NCI-H446 (cell line): ENCODE measurements around the gene ATXN7.
A peak's percentile ranks its signal among the peaks of the same experiment; 100 is the strongest.

Source experiments
- DNase-seq, 2 experiments: peaks; one replicate each; lab custom pipeline; 2025; lab: John Stamatoyannopoulos, UW

Gene ATXN7

DNA sequence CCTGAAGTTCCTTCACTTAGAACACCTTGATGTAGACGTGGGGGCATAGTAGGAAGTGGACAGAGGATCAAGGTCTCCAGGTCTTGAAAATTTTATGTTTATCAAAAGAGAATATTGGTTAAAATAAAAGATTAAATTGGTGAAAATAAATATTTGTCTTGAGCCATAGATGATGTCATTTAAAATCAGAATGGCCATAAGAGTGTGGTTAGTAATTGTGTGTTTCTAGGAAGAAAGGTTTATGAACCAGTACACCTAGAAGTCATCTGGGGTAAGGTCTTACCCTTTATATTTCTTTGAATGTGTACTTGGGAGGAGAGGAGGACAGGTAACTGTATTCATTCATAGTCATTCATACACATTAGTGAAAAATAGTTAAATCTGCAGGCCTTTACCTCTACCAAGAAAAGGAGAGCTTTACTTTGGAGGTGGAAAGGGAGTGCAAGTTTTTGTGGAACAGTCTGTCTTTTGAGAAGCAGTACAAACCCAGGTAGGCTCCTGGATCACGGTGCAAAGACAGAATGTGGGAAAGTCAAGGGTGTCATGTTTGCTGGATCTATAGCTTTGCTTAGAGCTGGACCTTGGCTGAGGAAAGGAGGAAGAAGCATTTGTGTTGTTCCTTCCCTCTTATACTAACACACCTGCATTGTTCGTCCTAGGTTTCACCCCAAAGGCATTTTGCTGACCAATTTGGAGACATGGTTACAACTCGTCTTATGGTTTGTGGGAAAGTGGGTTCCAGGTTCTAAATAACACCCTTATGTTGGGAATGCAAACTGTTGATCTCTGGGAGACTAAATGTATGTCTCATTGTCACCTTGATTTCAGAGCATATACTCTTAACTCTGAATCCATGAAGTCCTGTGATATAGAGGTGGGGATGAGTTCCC is 42.3 kb downstream of the ATXN7 start:
- no peak for DNase-seq

DNA sequence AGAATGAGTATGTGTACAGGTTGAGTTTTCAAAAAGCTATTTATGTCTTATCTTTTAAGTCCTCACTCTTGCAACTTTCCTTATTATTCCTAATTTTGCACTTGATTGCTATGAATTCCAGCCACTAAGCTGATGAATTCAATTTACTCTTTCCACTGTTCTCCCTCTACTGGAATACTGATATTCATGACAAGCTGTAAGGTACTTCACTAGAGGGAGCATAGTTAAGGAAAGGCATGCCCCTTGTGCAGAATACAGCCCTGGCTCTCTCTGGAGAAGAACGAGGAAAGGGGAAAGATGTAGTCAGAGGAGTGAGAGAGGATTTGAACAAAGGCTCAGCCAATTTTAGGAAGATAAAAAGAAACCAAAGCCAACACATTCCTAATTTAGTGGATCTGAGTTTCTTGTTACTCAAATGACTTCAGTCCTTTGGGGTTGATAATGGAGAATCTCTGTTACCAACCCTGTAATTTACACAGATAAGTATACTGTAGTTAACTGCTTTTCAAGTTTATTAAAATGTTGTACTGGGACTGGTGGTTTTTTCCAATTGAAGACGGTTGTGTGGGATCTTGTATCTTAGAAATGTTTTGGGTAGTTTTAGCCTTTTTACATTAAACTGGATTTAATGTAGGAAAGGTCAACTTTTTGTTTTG is 44.5 kb downstream of the ATXN7 start:
- no peak for DNase-seq

DNA sequence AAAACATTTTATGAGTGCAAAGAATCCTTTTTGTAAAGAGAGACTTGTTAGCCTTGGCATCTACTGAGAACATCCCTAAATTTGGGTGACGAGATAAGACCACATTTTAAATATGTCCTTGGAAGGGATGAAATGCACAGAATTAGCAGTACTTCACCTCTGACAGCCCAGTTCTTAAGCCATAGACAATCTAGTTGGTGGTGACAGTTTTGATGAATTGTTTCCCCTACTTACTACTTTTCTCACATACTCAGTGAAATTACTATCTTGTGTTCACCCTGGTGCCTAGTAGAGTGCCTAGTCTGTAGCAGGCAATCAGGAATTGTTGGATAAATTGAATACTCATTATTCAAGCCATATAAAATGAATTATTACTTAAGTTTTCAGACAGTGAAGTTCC is 45.1 kb downstream of the ATXN7 start:
- DNase-seq = no peak

GRCh38 chr3:63909431-63909830 is 45.8 kb downstream of the ATXN7 start:
- no peak for DNase-seq

GRCh38 chr3:63910001-63910400 is 46.3 kb downstream of the ATXN7 start:
- no peak for DNase-seq

GRCh38 chr3:63910891-63911290 is 47.2 kb downstream of the ATXN7 start:
- DNase-seq = no peak

DNA sequence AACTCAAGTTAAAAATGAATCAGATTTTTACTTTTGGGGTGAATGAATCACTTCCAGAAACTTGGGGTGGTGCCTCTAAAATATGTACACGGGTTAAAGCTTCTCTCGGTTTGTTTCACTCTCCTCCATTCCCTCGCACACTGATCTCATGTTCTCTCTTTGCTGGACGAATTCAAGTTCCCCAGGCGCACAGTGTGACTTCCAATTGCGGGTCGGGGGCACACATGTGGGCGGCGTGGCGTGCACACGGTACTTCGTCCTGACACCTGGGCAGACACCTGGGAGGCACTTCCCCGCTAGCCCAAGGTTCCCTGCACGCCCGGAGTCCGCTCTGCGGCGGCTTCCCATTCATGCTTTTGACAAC is 47.8 kb downstream of the ATXN7 start:
- DNase-seq = no peak

DNA sequence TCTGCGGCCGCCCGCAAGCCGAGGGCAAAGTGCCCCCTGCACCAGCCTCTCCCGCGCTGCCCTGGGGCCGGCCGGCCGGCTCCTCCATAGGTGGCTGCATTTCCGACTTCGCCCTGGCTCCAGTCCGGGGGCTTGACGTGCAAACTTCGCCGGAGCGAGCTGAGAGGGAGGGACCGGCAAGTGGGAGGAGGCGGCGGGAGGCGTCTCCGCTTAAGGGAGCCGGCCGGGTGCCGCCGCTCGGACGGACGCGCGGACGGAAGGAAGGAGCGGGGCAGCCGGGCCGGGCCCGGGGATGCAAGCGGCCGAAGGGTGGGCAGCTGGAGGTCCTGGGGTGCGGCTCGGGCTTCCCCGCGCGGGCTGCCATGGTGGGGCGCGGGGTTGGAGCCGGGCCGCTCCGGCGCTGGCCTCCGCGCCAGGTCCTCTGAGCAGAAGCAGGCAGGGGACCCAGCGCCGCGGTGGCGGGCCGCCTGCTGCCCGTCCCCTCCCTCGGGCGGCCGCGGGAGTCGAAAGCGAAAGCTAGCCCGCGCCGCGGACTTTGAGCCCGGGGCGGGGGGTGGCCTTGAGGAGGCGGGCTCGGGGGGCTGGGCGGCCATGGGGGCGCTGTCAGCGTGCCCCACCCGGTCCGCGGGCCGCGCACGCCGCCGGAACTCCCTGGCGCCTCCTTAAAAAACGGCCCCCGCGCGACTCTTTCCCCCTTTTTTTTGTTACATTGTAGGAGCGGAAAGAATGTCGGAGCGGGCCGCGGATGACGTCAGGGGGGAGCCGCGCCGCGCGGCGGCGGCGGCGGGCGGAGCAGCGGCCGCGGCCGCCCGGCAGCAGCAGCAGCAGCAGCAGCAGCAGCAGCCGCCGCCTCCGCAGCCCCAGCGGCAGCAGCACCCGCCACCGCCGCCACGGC is 48.5 kb downstream of the ATXN7 start, which contains the start of gene SCAANT1:
SCAANT1 (minus strand) TSS at position 511 of the 895 bp plus-strand sequence.
- DNase-seq = peak; percentile 10 to 57

GRCh38 chr3:63912768-63913588 is 49.3 kb downstream of the ATXN7 start:
- DNase-seq = no peak

DNA sequence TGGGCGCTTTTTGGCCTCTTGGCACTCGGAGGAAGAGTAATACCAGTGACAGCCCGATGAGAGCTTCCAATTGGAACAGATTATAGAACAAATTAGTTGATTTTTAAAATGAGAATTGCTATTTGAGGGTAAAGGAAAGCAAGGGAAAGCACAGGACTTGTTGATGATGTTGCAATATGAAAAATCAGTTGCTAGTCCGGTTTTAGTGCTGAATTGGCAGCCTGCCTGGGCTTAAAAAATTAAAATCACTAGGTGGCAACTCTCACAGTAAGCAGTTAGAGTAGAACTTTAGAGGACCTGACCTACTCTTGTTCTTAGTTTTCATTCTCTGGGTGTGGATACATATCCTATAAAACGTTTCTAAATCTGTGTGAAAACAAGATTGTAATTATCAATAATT is 50.6 kb downstream of the ATXN7 start:
- no peak for DNase-seq

DNA sequence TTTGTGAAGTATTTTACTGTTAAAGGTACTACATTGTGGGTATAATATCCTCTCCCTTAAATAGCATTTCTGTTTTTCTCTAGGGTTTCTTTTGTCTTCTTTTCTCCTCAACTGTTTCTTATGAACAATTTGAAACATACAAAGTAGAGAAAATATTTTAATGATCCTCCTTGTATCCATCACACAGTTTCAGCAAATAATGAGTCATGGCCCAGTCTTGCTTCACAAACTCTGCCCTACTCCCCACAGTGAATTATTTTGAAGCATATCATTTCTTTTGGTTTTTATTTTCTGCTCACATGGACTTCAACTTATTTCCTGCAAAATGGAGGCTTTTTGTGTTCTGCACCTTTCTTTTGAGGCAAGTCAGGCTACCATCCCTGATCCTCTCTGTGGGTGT is 54.7 kb downstream of the ATXN7 start:
- DNase-seq = no peak

DNA sequence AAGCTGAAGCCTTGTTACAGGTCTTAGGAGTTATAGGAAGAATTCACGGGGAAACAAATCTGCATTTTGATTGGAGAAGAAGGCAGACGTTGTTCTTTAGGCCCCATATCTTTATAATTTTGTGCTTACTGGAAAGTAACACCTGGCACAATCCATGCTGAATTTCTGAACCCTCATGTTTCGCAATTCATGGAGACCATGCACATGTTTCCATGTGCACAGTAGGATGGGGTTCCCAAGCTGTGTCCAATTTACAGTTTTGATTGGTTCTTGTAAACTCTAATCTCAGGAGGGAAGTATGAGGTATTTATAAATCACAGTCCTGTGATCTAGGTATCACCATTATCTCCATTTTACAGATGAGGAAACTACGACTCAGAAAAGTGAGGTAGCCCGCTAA is 56.3 kb downstream of the ATXN7 start:
- no peak for DNase-seq

GRCh38 chr3:63921741-63922482 is 58.2 kb downstream of the ATXN7 start:
- DNase-seq = no peak

DNA sequence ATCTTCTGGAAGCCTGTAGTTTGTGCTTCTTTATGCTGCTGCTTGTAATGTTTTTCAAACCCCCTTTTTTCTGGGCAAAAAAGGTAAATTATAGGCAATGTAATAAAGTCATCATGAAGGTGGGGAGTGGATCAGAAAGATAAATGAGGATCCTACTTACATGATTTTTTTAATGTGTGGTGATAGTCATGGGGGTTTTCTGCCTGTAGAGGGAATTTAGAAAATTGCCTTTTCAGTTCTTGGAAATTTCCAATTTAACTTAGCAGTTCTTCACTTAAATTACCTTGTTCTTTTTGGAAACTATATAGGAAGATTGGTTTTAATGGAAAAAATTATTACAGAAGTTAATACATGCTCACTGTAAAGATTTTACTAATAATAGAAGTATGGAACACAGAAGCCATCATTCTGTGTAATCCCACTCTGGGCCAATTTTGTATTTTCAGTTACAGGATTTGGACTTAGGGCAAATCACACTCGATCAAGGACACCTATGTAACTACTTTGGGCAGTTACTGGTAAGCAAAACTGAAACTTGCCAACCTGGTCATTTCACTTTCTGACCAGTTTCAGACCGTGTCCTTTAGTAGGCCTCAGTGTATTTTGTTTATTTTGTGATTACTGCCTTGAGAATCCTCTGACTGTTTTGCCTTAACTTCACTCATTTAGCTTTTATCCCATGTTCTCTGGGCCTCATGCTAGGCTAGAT is 59.0 kb downstream of the ATXN7 start:
- no peak for DNase-seq

DNA sequence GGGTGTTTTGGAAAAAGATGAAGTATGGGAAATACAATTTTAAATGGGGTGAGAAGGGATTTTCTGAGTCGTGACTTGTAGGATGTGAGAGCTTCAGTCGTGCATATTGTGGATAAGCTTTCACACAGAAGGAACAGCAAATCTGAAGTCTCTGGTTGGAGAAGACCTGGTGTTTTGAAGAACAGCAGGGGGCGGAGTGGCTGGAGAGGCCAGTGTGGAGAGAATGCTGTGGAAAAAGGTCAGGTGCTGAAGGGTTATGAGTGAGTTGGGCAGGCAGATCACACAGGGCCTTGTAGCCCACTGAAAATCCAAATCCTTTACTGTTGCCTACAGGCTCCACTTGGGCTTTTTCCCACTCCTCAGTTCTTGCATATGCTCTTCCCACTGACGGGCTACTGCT is 62.6 kb downstream of the ATXN7 start:
- no peak for DNase-seq

DNA sequence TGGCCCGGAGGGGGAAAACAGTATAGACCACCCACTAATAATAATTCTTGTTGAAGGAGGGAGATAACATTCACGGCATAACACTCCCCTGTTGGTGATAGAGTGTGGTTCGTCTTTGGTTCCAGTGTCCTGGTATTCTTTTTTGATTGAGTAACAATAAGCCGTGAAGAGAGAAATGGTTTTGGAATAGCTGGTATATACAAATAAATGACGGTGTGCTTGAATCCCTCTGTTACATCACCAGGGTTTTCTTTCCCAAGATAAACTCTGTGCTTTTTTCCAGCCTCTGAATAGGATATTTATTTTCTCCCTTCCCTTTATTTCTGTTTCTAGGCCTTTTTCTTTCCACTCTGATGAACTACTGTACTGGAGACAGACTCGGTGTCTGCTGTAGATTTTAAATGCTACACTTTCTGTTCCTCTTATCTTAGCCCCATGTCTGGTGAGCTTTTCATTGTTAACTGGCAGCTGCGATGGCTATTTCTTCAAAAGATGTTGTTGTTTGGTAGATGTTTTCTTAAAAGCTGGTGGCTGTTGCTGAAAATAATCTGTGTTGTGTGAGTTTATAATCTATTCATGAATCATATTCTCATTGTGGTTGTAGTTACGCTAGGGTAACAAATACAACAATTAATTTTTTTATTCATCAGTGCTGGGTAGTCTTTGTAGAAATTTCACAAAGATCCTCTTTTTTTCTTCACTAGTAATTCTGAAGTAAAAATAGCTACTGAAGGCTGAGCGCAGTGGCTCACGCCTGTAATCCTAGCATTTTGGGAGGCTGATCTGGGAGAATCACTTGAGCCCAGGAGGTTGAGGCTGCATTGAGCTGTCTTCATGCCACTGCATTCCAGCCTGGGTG is 64.0 kb downstream of the ATXN7 start:
- DNase-seq = no peak

GRCh38 chr3:63931290-63931689 is 67.6 kb downstream of the ATXN7 start:
- no peak for DNase-seq

DNA sequence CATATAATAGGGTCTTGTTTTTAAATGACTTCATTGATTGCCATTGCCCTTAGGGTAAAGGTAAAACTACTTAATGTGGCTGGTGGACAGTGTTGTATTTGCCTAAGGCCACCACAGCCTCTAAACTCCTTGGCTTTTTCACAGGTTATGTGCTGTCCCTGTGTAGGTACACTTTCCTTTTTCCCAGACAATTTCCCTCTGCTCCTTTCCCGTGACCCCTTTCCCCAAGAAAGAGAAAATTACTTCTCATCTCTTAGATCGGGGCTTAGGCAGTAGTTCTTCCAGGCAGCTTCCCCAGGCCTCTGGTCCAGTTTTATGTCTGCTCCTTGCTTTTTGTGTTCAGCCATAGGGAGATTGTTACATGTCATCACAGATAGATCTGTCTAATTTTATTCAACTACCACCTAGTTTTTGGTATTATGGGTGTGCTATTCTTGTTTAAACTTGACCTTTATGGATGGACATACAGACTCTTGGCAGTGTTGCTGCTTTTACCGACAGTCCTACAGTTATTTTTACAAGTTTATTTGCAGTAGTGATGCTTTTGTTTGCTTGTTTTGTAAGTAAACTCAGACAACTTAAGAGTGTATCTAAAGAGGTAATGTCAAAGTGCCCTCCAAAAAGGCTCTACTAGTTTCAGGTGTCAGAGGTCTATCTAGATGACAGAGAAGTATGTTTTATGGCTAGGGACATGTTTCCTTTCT is 69.0 kb downstream of the ATXN7 start:
- DNase-seq = no peak

GRCh38 chr3:63933459-63933858 is 69.8 kb downstream of the ATXN7 start:
- DNase-seq = no peak
